ENCODE measurements around the gene SHMT1. TPM values are rescaled to one million over a fixed set of nuclear protein-coding genes. Genes with fewer than 3 reads are reported as not detected.

Gene SHMT1
- total and polyA plus RNA-seq, 2 donors from 2014 or later: 162 to 241 TPM

- Histone ChIP-seq H3K36me3 (ENCODE audit: control insufficient read depth in 2 of 3, insufficient read depth in 3 of 3, low read length in 3 of 3) (no peaks in the 10 kb centered on the region), H3K4me1 (ENCODE audit: control insufficient read depth in 2 of 3, insufficient read depth in 2 of 3, low read depth in 1 of 3, low read length in 3 of 3) (no peaks in the 10 kb centered on the region), H3K27me3 (ENCODE audit: control insufficient read depth, insufficient read depth, low read length) (no peaks in the 10 kb centered on the region), H3K9me3 (ENCODE audit: control insufficient read depth in 2 of 3, insufficient read depth in 1 of 3, low read length in 3 of 3) (no peaks in the 10 kb centered on the region), H3K9ac (ENCODE audit: low read length in 3 of 3) (no peak overlapping the region), H3K27ac (ENCODE audit: low read depth in 2 of 2, low read length in 2 of 2) (no peak overlapping the region), H3K4me3 (ENCODE audit: low read length in 3 of 3) (no peak overlapping the region)
- FAIRE-seq (no peak), DNase-seq (no peak)
- intact Hi-C loops (cut with DNase I): no loop called here
- TF ChIP-seq, protein P1, sequence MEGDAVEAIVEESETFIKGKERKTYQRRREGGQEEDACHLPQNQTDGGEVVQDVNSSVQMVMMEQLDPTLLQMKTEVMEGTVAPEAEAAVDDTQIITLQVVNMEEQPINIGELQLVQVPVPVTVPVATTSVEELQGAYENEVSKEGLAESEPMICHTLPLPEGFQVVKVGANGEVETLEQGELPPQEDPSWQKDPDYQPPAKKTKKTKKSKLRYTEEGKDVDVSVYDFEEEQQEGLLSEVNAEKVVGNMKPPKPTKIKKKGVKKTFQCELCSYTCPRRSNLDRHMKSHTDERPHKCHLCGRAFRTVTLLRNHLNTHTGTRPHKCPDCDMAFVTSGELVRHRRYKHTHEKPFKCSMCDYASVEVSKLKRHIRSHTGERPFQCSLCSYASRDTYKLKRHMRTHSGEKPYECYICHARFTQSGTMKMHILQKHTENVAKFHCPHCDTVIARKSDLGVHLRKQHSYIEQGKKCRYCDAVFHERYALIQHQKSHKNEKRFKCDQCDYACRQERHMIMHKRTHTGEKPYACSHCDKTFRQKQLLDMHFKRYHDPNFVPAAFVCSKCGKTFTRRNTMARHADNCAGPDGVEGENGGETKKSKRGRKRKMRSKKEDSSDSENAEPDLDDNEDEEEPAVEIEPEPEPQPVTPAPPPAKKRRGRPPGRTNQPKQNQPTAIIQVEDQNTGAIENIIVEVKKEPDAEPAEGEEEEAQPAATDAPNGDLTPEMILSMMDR (IDR thresholded peaks at IDR 0.05; ENCODE audit: borderline replicate concordance, extremely low read depth, insufficient read depth): no peak
Measured at GRCh38 chr17:18370761-18371160, 7.4 kb upstream of the SHMT1 start.

DNA sequence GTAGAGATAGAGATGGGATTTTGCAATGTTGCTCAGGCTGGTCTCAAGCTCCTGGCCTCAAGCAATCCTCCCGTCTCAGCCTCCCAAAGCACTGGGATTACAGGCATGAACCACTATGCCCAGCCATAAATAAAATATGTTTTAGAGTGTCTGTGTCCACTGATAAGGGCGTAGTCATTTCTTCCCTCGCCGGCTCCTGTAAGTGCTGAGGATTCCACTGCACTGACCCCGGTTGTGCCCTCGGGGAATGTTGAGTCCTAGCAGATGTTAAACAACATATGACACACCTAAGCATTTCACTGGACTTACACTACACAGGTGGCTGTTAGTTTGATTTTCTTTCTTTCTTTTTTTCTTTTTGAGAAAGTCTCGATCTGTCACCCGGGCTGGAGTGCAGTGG is 5.6 kb upstream of the SHMT1 start:
- DNase-seq (no peak), FAIRE-seq (no peak)
- TF ChIP-seq, protein P1 (IDR thresholded peaks at IDR 0.05; ENCODE audit: borderline replicate concordance, extremely low read depth, insufficient read depth): no peak
- Histone ChIP-seq H3K27ac (ENCODE audit: low read depth in 2 of 2, low read length in 2 of 2) (no peak overlapping the region), H3K4me3 (ENCODE audit: low read length in 3 of 3) (no peak overlapping the region), H3K36me3 (ENCODE audit: control insufficient read depth in 2 of 3, insufficient read depth in 3 of 3, low read length in 3 of 3) (no peaks in the 10 kb centered on the region), H3K9ac (ENCODE audit: low read length in 3 of 3) (no peak overlapping the region), H3K27me3 (ENCODE audit: control insufficient read depth, insufficient read depth, low read length) (no peaks in the 10 kb centered on the region), H3K9me3 (ENCODE audit: control insufficient read depth in 2 of 3, insufficient read depth in 1 of 3, low read length in 3 of 3) (no peaks in the 10 kb centered on the region), H3K4me1 (ENCODE audit: control insufficient read depth in 2 of 3, insufficient read depth in 2 of 3, low read depth in 1 of 3, low read length in 3 of 3) (no peaks in the 10 kb centered on the region)
- intact Hi-C loops (cut with DNase I): no loop called here

- H3K9ac ChIP-seq (ENCODE audit: low read length in 3 of 3): no peak overlapping the region
- H3K4me3 ChIP-seq (ENCODE audit: low read length in 3 of 3): no peak overlapping the region
- FAIRE-seq (no peak), DNase-seq (no peak)
- intact Hi-C loops (cut with DNase I): no loop called here
- no peaks in the 10 kb centered on the region for H3K36me3 ChIP-seq (ENCODE audit: control insufficient read depth in 2 of 3, insufficient read depth in 3 of 3, low read length in 3 of 3)
- H3K4me1 ChIP-seq (ENCODE audit: control insufficient read depth in 2 of 3, insufficient read depth in 2 of 3, low read depth in 1 of 3, low read length in 3 of 3): no peaks in the 10 kb centered on the region
- H3K9me3 ChIP-seq (ENCODE audit: control insufficient read depth in 2 of 3, insufficient read depth in 1 of 3, low read length in 3 of 3): no peaks in the 10 kb centered on the region
- TF ChIP-seq, protein P1 (IDR thresholded peaks at IDR 0.05; ENCODE audit: borderline replicate concordance, extremely low read depth, insufficient read depth): no peak
- H3K27ac ChIP-seq (ENCODE audit: low read depth in 2 of 2, low read length in 2 of 2): no peak overlapping the region
- H3K27me3 ChIP-seq (ENCODE audit: control insufficient read depth, insufficient read depth, low read length): no peaks in the 10 kb centered on the region
Measured at GRCh38 chr17:18364166-18364565, 816 bp upstream of the SHMT1 start.

GRCh38 chr17:18362698-18363100 is 651 bp downstream of the SHMT1 start:
- TF ChIP-seq, protein P1 (IDR thresholded peaks at IDR 0.05; ENCODE audit: borderline replicate concordance, extremely low read depth, insufficient read depth): no peak
- FAIRE-seq (no peak), DNase-seq (peak; percentile 61 to 94 (median 80))
- Histone ChIP-seq H3K9ac (ENCODE audit: low read length in 3 of 3) (peak overlapping the region; percentile 0 to 85 (median 70)), H3K36me3 (ENCODE audit: control insufficient read depth in 2 of 3, insufficient read depth in 3 of 3, low read length in 3 of 3) (no peaks in the 10 kb centered on the region), H3K27ac (ENCODE audit: low read depth in 2 of 2, low read length in 2 of 2) (peak overlapping the region; percentile 91 to 94), H3K9me3 (ENCODE audit: control insufficient read depth in 2 of 3, insufficient read depth in 1 of 3, low read length in 3 of 3) (no peaks in the 10 kb centered on the region), H3K4me3 (ENCODE audit: low read length in 3 of 3) (peak overlapping the region; percentile 34 to 95 (median 76)), H3K27me3 (ENCODE audit: control insufficient read depth, insufficient read depth, low read length) (no peaks in the 10 kb centered on the region), H3K4me1 (ENCODE audit: control insufficient read depth in 2 of 3, insufficient read depth in 2 of 3, low read depth in 1 of 3, low read length in 3 of 3) (no peaks in the 10 kb centered on the region)
- intact Hi-C loops (cut with DNase I): no loop called here

All from kidney (tissue), 14 donors.